Hindlimb muscle (tissue), 1 donor: Measurements from ENCODE around the gene NELFB. TPM values are rescaled to one million over a fixed set of nuclear protein-coding genes. Genes with fewer than 3 reads are reported as not detected.

Source experiments
- DNase-seq: peaks from one replicate; pipeline ENCODE4 v3.0.0-alpha.2; 2013
- polyA plus RNA-seq: library from polyadenylated mRNA; unstranded; fragments of 120-200 nt; gene quantifications from one replicate; pipeline ENCODE4 v1.2.1, GENCODE V29; 2013; ENCODE audit not compliant: insufficient read length

Gene NELFB
- polyA plus RNA-seq, 1 donor = 53.1 TPM

- peak; percentile 96 for DNase-seq
Observed at GRCh38 chr9:137223078-137223970, 31.8 kb upstream of the NELFB start.

- no peak for DNase-seq
Observed at GRCh38 chr9:137224830-137225694, 30.1 kb upstream of the NELFB start, which contains the start of gene CYSRT1. TSS of gene CYSRT1 (plus strand) at chr9:137225174. CDS start at chr9:137225622, 448 bp downstream.

DNA sequence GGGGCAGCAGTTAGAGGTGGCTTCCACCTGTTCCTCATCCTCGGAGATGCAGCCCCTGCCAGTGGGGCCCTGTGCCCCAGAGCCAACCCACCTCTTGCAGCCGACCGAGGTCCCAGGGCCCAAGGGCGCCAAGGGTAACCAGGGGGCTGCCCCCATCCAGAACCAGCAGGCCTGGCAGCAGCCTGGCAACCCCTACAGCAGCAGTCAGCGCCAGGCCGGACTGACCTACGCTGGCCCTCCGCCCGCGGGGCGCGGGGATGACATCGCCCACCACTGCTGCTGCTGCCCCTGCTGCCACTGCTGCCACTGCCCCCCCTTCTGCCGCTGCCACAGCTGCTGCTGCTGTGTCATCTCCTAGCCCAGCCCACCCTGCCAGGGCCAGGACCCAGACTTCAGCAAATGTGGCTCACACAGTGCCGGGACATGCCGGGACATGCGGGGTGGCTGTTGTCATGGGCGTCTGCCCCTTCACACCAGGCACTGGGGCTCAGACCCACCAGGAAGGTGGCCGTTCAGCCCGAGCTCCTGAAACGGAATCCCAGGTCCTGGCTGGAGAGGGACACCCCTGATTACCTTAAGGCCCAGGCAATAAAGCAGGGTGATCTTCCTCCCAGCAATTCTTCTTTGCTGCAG, 29.3 kb upstream of the NELFB start:
- DNase-seq = no peak

DNA sequence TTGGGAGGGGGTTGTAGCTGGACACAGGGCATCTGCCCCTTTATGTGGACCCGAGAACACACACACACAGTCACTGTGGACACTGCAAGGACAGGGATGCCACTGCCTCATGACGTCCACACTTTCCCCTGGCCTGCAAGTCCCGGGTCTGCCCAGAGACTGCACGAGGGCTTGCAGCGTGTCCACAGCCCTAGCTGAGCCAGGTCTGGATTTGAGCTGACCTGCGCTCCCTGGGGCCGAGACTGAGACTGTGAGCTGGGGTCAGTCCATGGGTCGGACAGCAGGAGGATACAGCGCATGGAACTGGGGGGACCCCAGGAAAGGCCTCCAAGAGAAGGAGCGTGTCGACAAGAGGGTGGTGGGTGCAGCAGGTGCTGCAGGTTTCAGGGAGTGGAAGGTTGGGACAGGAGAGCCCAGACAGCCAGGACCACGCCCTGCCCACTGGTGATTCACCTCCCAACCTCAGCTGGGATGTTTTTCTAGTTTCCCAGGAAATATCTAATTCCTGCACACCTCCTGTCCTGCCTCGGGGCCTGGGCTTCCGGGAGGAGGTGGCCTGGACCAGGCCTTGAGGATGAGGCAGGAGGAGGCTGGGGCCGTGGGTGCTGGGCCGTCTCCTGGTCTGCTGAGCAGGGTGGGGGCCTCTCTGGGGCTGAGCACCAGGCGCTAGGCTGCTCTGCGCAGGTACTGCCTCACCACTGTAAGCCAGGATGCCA, 28.6 kb upstream of the NELFB start:
- no peak for DNase-seq

DNA sequence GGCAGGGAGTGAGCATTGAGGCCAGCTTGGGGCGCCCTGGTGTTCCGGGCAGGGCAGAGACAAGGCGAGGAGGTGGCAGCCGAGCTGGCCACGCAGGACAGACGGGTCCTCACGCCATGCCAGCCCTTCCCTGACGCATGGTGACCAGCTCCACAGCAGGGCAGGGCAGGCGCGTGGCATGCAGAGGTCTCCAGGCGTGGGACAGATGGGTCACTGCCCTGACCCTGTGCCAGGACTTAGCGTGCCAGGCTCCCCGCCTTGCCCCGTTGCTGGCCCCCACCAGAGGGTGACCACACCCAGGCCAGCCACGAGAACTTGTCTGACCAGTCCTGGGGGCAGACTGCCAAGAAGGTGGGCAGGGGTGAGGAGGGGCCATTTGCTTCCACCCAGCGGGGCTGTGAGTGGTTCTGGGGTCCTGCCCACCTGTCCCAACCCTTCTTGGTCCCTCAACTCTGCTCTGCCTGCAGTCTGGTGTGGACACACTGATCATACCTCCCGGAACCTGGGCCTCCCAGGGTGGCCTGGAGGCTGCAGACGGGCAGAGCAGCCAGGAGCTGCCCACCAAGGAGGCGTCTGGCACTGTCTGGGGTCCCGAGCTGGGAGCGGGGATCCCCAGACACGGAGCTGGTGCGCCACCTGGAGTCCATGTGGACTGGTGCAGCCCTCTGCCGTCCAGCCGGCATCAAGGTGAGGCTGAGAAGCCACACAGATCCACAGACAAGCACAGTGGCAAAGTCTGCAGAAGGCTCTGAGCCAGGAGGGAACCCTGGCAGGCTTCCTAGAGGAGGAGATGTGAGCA, 27.9 kb upstream of the NELFB start, which contains the start of gene RNF224:
Gene RNF224 (plus strand): TSS at position 449 of the 799 bp plus-strand sequence. CDS start 834 bp downstream, outside the sequence.
- peak; percentile 64 for DNase-seq

DNA sequence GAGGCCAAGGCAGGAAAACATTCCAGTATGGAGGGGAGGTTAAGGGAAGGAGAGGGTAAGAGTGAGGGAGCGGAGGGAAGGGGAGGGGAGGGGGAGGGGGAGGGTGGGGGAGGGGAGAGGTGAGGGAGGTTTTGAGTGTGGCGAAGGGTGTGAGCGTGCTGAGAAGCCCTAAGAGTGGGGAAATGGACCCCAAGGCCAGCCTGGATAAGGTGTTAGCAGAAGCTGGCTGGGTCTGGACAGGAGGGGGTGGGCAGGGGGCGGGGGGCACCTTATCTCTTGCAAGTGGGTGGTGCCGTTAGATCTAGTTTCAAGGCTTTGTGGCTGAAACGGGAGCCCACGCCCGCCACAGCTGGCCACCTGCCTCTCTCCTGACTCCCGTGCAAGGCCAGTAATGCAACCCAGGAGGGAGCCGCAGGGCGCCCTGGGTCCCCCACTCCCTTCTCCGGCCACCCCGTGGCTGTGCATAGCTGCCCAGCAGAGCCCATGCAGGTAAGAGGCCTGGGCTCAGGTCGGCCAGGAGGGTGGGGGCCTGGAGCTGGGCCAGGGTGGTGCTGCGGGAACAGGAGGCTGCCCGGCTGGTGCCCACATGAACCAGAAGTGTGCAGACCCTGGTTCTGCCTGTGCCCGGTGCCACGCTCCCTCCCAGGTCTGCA, 27.1 kb upstream of the NELFB start:
- no peak for DNase-seq

GRCh38 chr9:137228506-137228967, 26.6 kb upstream of the NELFB start:
- DNase-seq = no peak

GRCh38 chr9:137228968-137229896, 25.9 kb upstream of the NELFB start:
- DNase-seq = no peak

GRCh38 chr9:137229903-137230704, 25.0 kb upstream of the NELFB start:
- DNase-seq = no peak

DNA sequence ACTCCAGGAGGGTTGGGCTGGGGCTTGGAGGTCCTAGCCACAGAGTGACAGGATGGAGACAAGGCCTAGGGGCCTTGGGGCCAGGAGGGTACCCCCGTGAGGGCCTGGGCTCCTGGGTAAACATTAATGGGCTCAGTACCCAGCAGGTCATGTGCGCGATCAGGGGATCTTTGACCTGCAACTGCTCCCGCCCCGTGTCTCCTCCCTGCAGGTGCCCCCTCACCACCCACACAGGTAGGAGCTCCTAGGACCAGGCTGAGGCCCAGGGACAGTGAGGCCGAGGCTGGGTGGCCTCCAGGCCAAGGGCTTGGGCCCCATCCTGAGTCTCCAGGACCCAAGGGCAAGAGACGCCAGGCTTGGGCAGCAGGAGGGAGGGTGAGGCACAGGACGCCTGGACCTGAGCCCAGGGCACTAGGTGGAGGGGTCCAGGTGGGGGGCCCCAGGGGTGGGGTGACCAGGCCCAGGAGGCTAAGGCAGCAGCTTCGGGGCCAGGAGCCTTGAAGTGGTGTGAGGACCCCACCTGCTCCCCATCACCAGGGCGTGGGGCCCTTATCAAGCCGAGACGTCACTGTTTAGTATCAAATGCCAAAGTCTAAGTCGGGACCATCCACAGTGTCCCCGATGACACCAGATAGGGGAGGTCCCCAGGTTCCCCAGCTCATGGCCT, 24.3 kb upstream of the NELFB start, which contains the start of gene SLC34A3:
Gene SLC34A3 (plus strand): TSS at position 197 of the 667 bp plus-strand sequence. CDS start 802 bp downstream, outside the sequence.
- DNase-seq = no peak

DNA sequence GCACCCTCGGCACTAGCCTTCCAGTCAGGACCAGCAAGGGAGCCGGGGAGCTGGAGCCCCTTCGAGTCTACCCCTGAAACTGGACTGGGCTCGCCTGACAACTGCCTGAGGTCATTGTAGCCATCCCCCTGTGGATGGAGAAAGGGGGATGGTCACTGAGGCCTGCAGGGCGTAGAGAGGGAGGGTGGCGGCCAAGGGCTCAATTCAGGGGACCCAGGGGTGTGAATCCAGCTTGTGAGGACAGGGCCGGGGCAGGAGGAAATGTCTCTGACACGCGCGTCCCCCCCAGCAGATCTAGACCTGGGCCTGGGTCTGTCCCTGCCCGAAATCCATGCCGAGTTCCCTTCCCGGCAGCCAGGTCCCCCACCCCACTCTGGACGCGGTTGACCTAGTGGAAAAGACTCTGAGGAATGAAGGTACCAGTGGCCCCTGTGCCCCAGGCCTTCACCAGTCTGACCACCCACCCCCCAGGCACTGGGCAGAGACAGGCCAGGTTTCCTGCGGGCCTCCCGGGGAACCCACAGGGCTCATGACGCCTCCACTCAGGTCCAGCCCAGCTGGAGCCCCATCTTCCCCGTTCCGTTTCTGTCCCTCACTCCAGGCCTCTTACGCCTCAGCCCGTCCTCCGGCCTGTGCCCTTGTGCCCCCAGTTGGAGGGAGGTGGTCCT, 23.6 kb upstream of the NELFB start:
- no peak for DNase-seq

- DNase-seq = no peak
Observed at GRCh38 chr9:137232101-137232500, 23.0 kb upstream of the NELFB start.

DNA sequence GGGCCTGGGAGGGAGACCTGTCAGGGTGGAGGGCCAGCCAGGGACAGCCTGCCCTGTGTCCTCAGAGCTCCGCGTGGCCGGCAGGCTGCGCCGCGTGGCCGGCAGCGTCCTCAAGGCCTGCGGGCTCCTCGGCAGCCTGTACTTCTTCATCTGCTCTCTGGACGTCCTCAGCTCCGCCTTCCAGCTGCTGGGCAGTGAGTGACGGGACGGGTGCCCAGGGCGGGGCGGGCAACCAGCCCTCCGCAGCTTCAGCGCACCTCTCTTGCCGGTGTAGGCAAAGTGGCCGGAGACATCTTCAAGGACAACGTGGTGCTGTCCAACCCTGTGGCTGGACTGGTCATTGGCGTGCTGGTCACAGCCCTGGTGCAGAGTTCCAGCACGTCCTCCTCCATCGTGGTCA, 22.6 kb upstream of the NELFB start:
- no peak for DNase-seq

- no peak for DNase-seq
Observed at GRCh38 chr9:137233143-137233980, 21.8 kb upstream of the NELFB start.

GRCh38 chr9:137234055-137234697, 21.0 kb upstream of the NELFB start:
- DNase-seq = no peak
